Activated T-cell treated with anti-CD3 and anti-CD28 coated beads, Interleukin-2, amount 50 U/mL, for 24 hours (primary cell): Measurements from ENCODE around the gene HPS4.

Source experiments
- DNase-seq: peaks from one replicate; pipeline ENCODE4 v3.0.0-alpha.2; 2020
- H3K27ac Mint-ChIP-seq: 2 replicates; pipeline ENCODE4 v1.8.0; 2020; ENCODE audit warnings: mild to moderate bottlenecking, mixed read lengths
- H3K27me3 Mint-ChIP-seq: 2 replicates; pipeline ENCODE4 v1.8.0; 2020; ENCODE audit warnings: mixed read lengths
- H3K36me3 Mint-ChIP-seq: 2 replicates; pipeline ENCODE4 v1.8.0; 2020; ENCODE audit warnings: low read depth, mixed read lengths
- H3K4me1 Mint-ChIP-seq: 2 replicates; pipeline ENCODE4 v1.8.0; 2020; ENCODE audit warnings: low read depth, mixed read lengths
- H3K4me3 Mint-ChIP-seq: 2 replicates; pipeline ENCODE4 v1.8.0; 2020; ENCODE audit warnings: mild to moderate bottlenecking, moderate library complexity, mixed read lengths
- H3K9me3 Mint-ChIP-seq: 2 replicates; pipeline ENCODE4 v1.8.0; 2020; ENCODE audit warnings: mixed read lengths

HPS4 gene

DNA sequence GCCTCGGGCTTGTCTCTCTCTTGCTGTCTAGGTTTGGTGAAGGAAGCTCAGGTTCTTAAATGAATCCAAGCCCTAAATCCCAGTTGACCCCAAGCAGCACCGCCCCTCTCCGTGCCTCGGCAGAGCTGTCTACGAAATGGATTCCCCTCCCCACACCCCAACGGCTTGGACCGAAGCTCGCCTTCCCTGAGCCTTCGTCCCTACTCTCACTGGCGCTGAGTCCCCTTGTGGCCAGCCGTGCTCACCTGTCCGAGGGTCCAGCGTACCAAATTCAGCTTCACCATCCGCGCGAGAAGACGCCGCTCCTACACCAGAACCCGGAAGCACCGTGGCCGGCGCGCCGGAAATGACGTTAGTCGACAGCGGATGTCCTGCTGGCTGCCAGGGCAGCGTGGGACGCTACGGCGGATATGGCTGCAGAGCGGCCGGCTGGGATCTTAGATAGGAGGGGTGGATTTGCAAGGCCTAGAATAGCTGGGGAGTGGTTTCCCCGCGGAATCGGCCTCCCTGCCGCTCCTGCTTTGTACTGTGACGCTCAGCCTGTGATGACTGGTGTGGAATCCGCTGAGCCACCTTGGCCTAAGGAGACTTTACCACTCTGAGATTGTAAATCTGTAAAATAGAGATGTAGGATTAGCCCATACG lies 28.7 kb upstream of the HPS4 start, which contains the start of gene TFIP11:
Gene TFIP11, minus strand, starts transcription at position 325 of the 645 bp plus-strand sequence. CDS start 2,201 bp downstream, outside the sequence.
- Mint-ChIP-seq H3K27ac (peak within 1 kb of the TSS; percentile 98), H3K4me1 (peaks cover 35% of the 10 kb centered on the region), H3K27me3 (no peaks in the 10 kb centered on the region), H3K4me3 (peak within 1 kb of the TSS; percentile 100), H3K9me3 (no peaks in the 10 kb centered on the region), H3K36me3 (peaks cover 52% of the 10 kb centered on the region)
- peak; percentile 96 for DNase-seq

GRCh38 chr22:26508148-26508547 lies 24.6 kb upstream of the HPS4 start:
- no peak for DNase-seq
- H3K4me1 Mint-ChIP-seq = peaks cover 39% of the 10 kb centered on the region
- no peak overlapping the region for H3K4me3 Mint-ChIP-seq
- no peaks in the 10 kb centered on the region for H3K27me3 Mint-ChIP-seq
- H3K36me3 Mint-ChIP-seq = peaks cover 89% of the 10 kb centered on the region
- no peaks in the 10 kb centered on the region for H3K9me3 Mint-ChIP-seq
- H3K27ac Mint-ChIP-seq = no peak overlapping the region

GRCh38 chr22:26503758-26504157 lies 20.2 kb upstream of the HPS4 start:
- Mint-ChIP-seq H3K27me3 (no peaks in the 10 kb centered on the region), H3K4me3 (no peak overlapping the region), H3K9me3 (no peaks in the 10 kb centered on the region), H3K4me1 (peaks cover 26% of the 10 kb centered on the region), H3K27ac (peak overlapping the region; percentile 91), H3K36me3 (peaks cover 92% of the 10 kb centered on the region)
- no peak for DNase-seq

DNA sequence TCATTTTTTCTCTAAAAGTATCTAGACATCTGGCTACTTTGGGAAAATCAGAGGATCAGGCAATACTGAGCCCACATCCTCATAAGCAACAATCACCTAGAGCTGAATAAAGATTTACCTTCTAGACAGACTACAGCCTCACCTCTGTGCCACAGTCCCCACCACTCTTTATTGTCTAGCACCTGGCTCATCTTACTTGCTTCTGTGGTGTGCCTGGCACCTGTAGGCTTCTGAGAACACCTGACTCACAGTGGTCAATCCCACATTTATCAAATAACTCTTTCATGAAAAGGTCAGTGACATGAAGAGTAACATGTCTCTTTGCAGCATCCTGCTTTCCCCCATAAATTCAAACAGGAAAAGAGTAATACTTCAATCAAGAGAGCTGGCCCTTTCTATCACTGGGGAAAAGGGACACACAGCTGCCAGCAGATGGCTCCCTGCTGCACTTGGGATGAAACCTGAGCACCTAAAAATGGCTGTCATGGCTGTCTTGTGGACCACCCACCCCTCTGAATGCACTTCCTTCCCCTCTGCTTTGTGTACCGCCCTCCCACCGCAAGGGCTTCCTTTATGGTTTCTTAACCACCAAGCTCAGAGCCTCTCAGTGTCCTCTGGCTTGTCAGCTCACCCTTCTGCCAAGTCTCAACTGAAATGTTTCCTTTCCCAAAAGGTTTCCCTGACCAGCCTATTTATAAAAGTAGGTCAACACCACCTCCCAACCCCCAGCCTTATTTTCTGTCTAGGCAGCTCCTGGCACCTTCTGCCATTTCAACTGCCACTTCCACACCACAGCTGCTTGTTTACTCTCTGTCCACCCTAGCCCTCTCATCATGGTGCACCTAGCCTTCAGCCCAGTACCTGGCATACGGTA lies 19.3 kb upstream of the HPS4 start:
- H3K36me3 Mint-ChIP-seq = peaks cover 92% of the 10 kb centered on the region
- peak overlapping the region; percentile 91 for H3K27ac Mint-ChIP-seq
- no peaks in the 10 kb centered on the region for H3K27me3 Mint-ChIP-seq
- H3K9me3 Mint-ChIP-seq = no peaks in the 10 kb centered on the region
- peaks cover 27% of the 10 kb centered on the region for H3K4me1 Mint-ChIP-seq
- peak; percentile 60 for DNase-seq
- no peak overlapping the region for H3K4me3 Mint-ChIP-seq

DNA sequence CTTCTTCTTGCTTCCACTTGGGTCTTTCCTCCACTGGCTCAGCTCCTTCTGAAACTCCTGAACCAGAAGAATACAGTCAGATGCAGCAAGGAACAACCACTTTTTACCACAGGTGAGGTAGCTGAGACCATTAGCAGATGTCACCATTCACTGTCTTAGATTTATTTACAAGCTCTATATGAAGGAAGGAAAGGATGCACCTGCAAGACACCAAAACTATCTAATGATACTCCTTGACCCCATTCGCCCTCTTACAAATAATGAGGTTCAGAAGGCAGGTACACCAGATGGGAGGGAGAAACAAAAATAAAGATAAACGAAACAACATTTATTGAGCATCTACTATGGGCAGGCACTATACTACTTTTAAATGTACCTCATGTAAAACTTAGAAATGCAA lies 18.4 kb upstream of the HPS4 start:
- Mint-ChIP-seq H3K36me3 (peaks cover 93% of the 10 kb centered on the region), H3K27ac (peak overlapping the region; percentile 41)
- DNase-seq = no peak

DNA sequence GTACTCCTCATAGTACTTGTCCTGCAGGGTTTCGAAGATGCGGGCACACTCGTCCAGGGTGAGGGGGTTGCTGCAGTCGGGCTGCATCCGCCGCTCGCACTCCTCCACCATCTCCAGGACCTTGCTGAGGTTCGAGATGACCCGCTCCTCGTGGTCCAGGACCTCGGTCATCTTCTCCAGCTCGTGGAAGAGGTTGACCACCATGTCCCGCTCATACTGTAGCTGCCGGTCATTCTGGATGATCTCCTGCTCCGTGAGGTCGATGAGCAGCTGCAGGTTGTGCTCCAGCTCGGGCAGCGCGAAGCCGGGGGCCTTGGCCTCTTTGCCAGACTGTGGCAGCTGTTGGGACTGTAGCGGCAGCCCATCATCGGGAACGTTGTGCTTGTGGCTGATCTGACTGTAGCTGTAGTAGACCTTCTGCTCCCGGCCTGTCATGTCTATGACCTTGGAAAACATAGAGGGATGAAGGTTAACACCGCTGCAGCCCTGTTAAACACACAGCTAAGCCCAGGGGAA lies 15.7 kb upstream of the HPS4 start:
- no peak overlapping the region for H3K4me3 Mint-ChIP-seq
- H3K9me3 Mint-ChIP-seq = no peaks in the 10 kb centered on the region
- peaks cover 22% of the 10 kb centered on the region for H3K4me1 Mint-ChIP-seq
- DNase-seq = no peak
- H3K36me3 Mint-ChIP-seq = peaks cover 94% of the 10 kb centered on the region
- no peaks in the 10 kb centered on the region for H3K27me3 Mint-ChIP-seq
- H3K27ac Mint-ChIP-seq = peak overlapping the region; percentile 75

More for the DNA sequence above, 18.4 kb upstream of the HPS4 start:
- Mint-ChIP-seq H3K9me3 (no peaks in the 10 kb centered on the region), H3K4me3 (no peak overlapping the region), H3K4me1 (peaks cover 27% of the 10 kb centered on the region), H3K27me3 (no peaks in the 10 kb centered on the region)

DNA sequence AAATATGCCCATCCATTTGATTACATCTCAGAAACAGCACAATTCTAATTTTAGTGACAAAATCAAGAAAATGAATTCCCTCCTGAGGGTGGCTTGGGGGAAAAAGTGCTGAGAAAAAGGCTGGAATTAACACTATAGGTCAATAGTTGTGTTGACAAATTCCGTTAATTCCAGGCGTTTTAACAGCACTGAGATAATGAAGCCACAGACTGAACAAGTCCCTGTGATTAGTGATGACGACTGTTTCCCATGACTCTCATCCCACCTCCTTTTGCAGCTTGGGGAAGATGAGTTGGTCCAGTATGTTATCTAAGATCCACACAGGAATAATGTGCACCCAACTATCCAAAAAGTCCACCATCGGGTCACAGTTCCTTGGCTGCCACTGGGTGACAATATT lies 12.9 kb upstream of the HPS4 start:
- no peak overlapping the region for H3K27ac Mint-ChIP-seq

DNA sequence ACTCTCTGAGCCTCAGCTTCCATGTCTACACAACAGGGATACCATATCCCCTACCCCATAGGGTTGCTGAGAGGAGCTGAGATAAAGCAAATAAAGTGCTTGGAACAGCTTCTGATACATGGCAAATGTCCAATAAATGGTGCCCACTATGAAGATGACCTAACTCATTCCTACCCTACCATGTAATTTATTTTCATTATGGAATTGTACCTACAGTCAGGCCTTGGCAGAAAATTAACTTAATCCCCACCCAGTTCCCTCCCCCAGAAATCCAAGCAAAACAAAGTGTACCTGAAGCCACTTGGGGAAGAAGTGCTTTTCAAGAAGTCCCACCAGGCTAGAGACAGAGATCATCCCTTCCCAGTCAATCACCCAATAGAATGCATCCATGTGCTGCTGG lies 10.9 kb upstream of the HPS4 start:
- H3K4me3 Mint-ChIP-seq = no peak overlapping the region
- peaks cover 9% of the 10 kb centered on the region for H3K4me1 Mint-ChIP-seq
- H3K9me3 Mint-ChIP-seq = no peaks in the 10 kb centered on the region
- peak overlapping the region; percentile 81 for H3K27ac Mint-ChIP-seq
- H3K36me3 Mint-ChIP-seq = peaks cover 94% of the 10 kb centered on the region
- no peaks in the 10 kb centered on the region for H3K27me3 Mint-ChIP-seq
- DNase-seq = no peak

More for the DNA sequence above, 12.9 kb upstream of the HPS4 start:
- DNase-seq = no peak
- Mint-ChIP-seq H3K4me3 (no peak overlapping the region), H3K27me3 (no peaks in the 10 kb centered on the region), H3K36me3 (peaks cover 92% of the 10 kb centered on the region), H3K9me3 (no peaks in the 10 kb centered on the region), H3K4me1 (peaks cover 12% of the 10 kb centered on the region)

DNA sequence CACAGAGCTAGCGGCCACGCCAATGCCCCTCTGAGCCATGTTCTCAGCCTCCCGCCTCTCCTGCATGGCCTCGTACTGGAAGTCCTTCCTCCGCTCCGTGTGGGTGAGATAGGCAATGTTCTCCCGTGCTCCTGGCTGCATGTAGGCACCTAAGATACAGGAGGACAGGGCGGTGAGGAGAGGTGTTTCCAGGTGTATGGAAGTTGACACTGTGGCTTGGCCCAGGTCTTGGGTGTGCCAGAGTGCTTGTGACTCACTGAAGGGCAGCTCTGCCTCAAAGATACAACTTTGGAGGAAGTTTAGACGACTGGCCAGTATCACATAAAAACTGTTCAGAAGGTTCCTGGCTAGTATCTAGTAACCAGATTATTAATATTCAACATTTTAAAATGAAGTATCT lies 8.6 kb upstream of the HPS4 start:
- Mint-ChIP-seq H3K4me1 (peaks cover 10% of the 10 kb centered on the region), H3K27ac (peak overlapping the region; percentile 56), H3K27me3 (no peaks in the 10 kb centered on the region), H3K4me3 (no peak overlapping the region), H3K36me3 (peaks cover 94% of the 10 kb centered on the region), H3K9me3 (no peaks in the 10 kb centered on the region)
- DNase-seq = no peak

DNA sequence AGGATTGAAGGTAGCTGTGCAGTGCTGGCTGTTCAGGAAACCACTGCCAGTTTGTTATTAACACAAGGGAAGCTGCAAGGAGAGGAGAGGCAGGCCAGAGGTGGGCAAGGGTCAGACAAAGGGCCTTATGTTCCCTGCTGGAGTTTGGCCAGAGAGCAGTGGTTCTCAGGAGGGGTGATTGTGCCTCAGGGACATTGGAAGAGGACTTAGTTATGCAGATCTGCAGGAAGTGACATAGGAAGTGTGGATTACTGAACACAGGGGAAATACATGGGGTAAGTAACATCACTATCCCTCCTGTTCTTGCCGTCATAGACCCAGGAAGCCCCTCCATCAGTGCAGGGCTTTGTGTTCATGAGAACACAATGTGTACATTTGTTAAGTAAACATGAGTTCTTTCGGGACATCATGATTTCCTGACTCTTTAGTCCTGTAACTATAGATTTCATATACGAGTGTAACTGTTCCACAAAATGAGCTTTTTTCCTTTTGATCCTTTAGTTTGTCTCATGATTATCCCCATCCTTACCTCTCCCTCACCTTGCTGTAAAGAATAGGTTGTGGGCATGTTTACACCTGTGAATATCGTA lies 6.0 kb upstream of the HPS4 start:
- no peaks in the 10 kb centered on the region for H3K9me3 Mint-ChIP-seq
- H3K27me3 Mint-ChIP-seq = no peaks in the 10 kb centered on the region
- H3K4me1 Mint-ChIP-seq = peaks cover 28% of the 10 kb centered on the region
- H3K27ac Mint-ChIP-seq = peak overlapping the region; percentile 77
- DNase-seq = no peak
- H3K4me3 Mint-ChIP-seq = no peak overlapping the region
- H3K36me3 Mint-ChIP-seq = peaks cover 83% of the 10 kb centered on the region

- peaks cover 80% of the 10 kb centered on the region for H3K36me3 Mint-ChIP-seq
- no peak for DNase-seq
- H3K4me1 Mint-ChIP-seq = peaks cover 27% of the 10 kb centered on the region
- no peaks in the 10 kb centered on the region for H3K27me3 Mint-ChIP-seq
- H3K4me3 Mint-ChIP-seq = no peak overlapping the region
- H3K27ac Mint-ChIP-seq = peak overlapping the region; percentile 76
- no peaks in the 10 kb centered on the region for H3K9me3 Mint-ChIP-seq
Measured at GRCh38 chr22:26487996-26488395, 4.4 kb upstream of the HPS4 start.

GRCh38 chr22:26486394-26486793 lies 2.8 kb upstream of the HPS4 start:
- Mint-ChIP-seq H3K4me3 (no peak overlapping the region), H3K36me3 (peaks cover 70% of the 10 kb centered on the region), H3K27me3 (no peaks in the 10 kb centered on the region), H3K9me3 (no peaks in the 10 kb centered on the region), H3K4me1 (peaks cover 43% of the 10 kb centered on the region), H3K27ac (peak overlapping the region; percentile 73)
- no peak for DNase-seq

- Mint-ChIP-seq H3K4me1 (peaks cover 48% of the 10 kb centered on the region), H3K9me3 (no peaks in the 10 kb centered on the region), H3K36me3 (peaks cover 70% of the 10 kb centered on the region), H3K27ac (peak overlapping the region; percentile 73), H3K4me3 (peak overlapping the region; percentile 96), H3K27me3 (no peaks in the 10 kb centered on the region)
- DNase-seq = no peak
Measured at GRCh38 chr22:26485806-26486390, 2.3 kb upstream of the HPS4 start.

- DNase-seq = no peak
- Mint-ChIP-seq H3K9me3 (no peaks in the 10 kb centered on the region), H3K36me3 (peaks cover 67% of the 10 kb centered on the region), H3K4me1 (peaks cover 55% of the 10 kb centered on the region), H3K27me3 (no peaks in the 10 kb centered on the region), H3K27ac (peak overlapping the region; percentile 73), H3K4me3 (peak overlapping the region; percentile 96)
Measured at GRCh38 chr22:26485013-26485412, 1.4 kb upstream of the HPS4 start.
